ENCODE data around the gene STAT5B.
"Not testable (repeated sequence)": the region's sequence is repeated elsewhere in the genome, so short reads cannot be mapped to it uniquely, and the experiment has no call there.

STAT5B gene

DNA sequence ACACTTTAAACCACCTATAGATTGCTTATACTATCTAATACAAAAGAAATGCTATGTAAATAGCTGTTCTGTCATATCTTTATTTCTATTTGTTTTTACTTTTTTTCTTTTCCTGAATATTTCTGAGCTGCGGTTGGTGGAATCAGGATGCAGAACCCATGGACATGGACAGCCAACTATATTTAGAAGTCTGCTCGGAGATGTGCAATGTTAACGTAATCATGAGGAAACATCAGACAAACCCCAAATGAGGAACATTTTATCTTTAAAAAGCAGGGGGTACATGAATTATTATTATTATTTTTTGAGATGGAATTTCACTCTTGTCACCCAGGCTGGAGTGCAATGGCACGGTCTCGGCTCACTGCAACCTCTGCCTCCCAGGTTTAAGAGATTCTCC lies 50.5 kb downstream of the STAT5B start:
- no peak for DNase-seq

GRCh38 chr17:42224651-42225050 lies 51.5 kb downstream of the STAT5B start:
- no peak for DNase-seq

DNA sequence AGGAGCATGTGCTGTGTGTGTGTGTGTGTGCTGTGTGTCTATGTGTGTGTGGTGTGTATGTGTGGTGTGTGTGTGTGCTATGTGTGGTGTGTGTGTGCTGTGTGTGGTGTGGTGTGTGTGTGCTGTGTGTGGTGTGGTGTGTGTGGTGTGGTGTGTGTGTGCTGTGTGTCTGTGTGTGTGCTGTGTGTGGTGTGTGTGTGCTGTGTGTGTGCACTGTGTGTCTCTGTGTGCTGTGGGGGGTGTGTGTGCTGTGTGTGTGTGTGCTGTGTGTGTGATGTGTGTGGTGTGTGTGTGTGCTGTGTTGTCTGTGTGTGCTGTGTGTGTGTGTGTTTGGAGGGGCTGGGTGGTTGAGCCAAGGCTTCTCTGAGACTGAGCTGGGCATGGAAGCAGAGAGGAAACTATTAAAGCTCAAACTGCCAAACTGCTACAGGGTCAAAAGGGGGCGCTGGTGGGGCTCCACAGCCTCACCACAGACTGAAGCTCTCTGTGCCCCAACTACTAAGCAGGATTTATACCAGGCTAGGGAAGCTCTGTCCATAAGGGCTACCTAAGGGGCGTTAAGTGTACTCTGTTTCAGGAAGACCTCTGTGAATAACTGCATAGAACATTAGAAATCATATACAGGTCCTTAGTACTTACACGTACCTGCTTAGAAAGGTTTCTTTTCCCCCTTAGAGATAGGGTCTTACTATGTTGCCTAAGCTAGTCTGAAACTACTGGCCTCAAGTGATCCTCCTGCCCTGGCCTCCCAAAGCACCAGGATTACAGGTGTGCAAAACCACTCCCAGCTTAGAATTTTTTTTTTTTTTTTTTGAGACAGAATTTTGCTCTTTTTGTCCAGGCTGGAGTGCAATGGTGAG lies 54.1 kb downstream of the STAT5B start:
- DNase-seq = peak; percentile 62

DNA sequence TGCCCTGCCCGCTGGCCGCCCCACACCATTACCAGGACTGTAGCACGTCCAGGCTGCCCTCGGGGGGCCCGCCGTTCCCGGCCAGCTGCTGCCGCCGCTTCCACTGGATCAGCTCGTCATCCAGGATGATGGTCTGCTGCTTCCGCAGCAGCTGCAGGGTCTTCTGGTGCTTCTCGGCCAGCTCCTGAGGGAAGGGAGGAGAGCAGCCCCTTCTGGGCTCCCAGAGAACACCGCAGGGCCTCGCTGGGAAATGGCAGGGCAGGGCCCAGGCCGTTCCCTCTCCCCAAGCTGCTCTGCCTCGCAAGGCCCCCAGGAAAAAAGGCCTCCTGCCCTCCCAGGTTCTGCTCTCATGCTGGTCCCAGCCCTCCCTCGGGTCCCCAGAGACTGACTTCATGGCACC lies 56.9 kb downstream of the STAT5B start:
- not testable (repeated sequence) for DNase-seq

- DNase-seq = no peak
These were observed 62.0 kb downstream of the STAT5B start for GRCh38 chr17:42214156-42214555.

GRCh38 chr17:42212382-42212781 lies 63.8 kb downstream of the STAT5B start:
- DNase-seq = no peak

DNA sequence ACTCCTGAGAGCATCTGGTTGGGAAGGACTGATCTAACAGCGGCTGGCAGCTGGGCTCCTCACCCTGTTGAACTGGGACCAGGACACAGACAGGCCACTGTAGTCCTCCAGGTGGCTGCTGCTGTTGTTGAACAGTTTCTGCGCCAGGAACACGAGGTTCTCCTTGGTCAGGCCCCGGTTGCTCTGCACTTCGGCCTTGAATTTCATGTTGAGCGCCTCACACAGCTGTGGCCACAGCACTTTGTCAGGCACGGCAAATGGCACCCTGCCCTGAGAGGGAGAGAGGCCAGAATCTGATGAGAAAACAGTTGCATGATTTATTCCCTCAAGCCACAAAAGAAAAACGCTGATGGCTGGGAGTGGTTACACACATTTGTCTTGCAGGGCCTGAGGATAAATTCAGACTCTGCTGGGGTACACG lies 64.3 kb downstream of the STAT5B start:
- DNase-seq = not testable (repeated sequence)

- DNase-seq = no peak
These were observed 66.1 kb downstream of the STAT5B start for GRCh38 chr17:42210046-42210445.

DNA sequence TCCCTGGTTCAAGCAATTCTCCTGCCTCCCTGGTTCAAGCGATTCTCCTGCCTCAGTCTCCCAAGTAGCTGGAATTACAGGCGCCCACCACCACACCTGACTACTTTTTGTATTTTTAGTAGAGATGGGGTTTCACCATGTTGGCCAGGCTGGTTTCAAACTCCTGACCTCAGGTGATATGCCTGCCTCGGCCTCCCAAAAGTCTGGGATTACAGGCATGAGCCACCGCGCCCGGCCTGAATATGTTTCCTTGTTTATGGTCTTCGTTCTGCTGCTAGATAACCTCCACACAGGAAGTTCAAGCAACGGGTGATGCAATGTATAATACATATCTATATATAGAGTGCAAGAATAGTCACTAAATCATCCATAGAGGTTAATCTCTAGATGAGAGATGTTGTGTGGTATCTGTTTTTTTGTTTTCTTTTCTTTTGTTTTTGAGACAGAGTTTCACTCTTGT lies 70.0 kb downstream of the STAT5B start:
- not testable (repeated sequence) for DNase-seq

DNA sequence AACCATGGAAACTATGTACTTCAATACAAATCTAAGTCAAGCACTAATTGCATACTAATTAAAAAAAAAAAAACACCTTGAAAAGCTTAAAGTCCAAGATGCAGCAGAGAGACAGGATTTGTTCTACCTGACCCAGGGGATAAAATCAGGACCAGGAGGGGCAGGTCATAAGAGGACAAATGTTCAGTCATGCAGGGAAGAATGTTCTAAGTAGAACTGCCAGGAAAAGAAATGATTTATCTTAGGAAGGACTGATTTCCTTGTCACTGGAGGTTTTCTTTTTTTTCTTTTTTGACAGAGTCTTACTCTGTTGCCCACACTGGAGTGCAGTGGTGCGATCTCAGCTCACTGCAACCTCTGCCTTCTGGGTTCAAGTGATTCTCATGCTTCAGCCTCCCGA lies 72.8 kb downstream of the STAT5B start:
- DNase-seq = no peak

- no peak for DNase-seq
These were observed 73.5 kb downstream of the STAT5B start for GRCh38 chr17:42202696-42203095.

- no peak for DNase-seq
These were observed 74.0 kb downstream of the STAT5B start for GRCh38 chr17:42202159-42202558.

GRCh38 chr17:42201458-42201772 lies 74.8 kb downstream of the STAT5B start:
- DNase-seq = no peak

GRCh38 chr17:42200706-42201457 lies 75.3 kb downstream of the STAT5B start:
- DNase-seq = no peak

DNA sequence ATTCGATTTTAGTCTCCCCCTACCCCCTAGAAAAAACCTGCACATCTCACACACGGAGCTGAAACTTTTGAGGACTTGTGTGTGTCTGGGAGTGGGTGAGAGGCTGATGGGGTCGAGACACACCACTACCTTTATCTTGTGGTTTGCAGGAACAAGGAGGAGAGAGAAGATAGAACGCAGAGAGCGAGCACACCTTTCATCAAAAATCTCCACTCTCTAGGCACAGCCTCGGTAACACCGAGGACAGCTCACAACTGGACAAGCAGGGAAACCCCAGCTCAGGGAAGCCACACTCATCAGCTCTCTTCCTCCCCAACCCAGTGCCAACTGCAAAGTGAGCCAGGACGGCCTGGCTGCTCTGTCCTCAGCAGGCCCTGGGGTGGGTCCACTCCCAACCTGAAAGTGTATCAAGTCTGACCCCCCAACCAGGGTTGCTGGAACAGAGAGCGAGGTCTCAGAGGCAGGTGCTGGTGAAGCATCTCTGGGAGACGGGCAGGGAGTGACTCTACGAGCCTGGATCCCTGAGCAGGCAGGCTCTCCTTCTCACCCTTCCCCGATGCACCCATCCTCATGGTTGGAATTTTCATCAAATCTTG lies 76.7 kb downstream of the STAT5B start:
- DNase-seq = no peak

- DNase-seq = peak; percentile 66
These were observed 77.3 kb downstream of the STAT5B start for GRCh38 chr17:42198897-42199296.

GRCh38 chr17:42197564-42198156 lies 78.5 kb downstream of the STAT5B start:
- no peak for DNase-seq

GRCh38 chr17:42193969-42194899 lies 82.0 kb downstream of the STAT5B start, which contains the start of gene GHDC:
GHDC (minus strand) TSS chr17:42194494; CDS start chr17:42193581, 913 bp downstream.
- peak; percentile 82 for DNase-seq

- DNase-seq = no peak
These were observed 82.8 kb downstream of the STAT5B start for GRCh38 chr17:42193216-42193968.

DNA sequence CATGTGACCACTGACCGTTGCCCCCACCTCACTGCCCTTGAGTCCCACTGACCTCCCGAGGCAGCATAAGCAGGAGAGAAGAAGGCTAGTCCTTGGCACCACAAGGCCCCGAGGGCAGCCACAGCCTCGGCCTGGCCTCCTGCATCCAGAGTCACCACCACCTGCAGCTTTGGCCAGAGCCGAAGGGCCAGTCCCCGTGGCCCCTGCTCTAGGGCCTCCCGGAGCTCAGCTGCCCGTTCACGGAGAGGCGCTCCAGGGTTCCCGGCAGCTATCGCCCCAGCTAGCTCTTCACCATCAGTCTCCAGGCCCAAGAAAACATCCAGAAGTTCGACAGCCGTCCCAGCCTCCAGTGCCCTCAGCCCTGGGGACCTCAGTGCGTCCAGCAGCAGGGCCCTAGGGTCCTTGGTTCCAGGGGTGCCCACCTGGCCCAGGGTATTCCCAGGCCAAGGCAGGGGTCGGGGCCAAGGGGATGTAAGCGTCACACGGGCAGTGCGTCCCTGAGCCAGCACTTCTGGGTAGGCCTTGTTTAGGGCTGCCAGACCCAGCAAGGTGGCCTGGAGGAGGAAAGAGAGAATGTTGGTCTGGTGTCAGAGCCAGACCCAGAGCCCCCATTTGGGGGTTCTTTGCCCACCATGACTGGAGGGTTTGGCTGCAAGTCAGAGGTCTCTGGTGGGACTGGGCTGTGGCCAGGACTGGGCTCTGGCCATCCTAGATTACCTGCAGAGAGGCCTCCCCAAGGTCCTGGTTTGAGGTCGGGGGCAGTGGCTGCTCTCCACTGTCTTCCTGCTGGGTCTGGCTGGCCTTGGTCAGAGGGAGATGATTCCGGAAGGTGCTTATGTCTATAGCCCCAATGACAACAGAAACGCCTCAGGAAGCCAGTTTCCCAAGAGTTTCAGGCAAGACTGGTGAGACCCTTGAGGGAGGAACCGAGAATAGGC lies 83.7 kb downstream of the STAT5B start:
- no peak for DNase-seq
